SU-DHL-6 (cell line): ENCODE results near the gene DMD.

Source experiments
- H2AFZ ChIP-seq: fragments of 200-600 bp; sonication (generic); 2 replicates; pipeline ENCODE4 v1.6.1; 2014; ENCODE audit warnings: low read depth, mild to moderate bottlenecking, moderate library complexity, mixed read lengths, antibody characterized with exemption, low read length; ENCODE audit not compliant: severe bottlenecking
- H3F3A ChIP-seq: fragments of 200-600 bp; shearing (Covaris generic); 2 replicates; pipeline ENCODE4 v1.6.0; 2016; ENCODE audit warnings: antibody characterized with exemption, mild to moderate bottlenecking; ENCODE audit not compliant: insufficient read depth
- H3K27ac ChIP-seq: fragments of 200-600 bp; sonication (generic); 2 replicates; pipeline ENCODE4 v1.5.1; 2016; ENCODE audit warnings: low read depth, mild to moderate bottlenecking, low read length, moderate library complexity, mixed read lengths
- H3K27me3 ChIP-seq: fragments of 200-600 bp; sonication (generic), shearing (Covaris generic); 2 replicates; pipeline ENCODE4 v1.6.0; 2014; ENCODE audit warnings: mild to moderate bottlenecking, low read length
- H3K36me3 ChIP-seq: fragments of 200-600 bp; sonication (generic); 2 replicates; pipeline ENCODE4 v1.6.1; 2014; ENCODE audit warnings: mild to moderate bottlenecking, low read length, mixed read lengths
- H3K4me2 ChIP-seq: fragments of 300-600, 200-600 bp; shearing (Covaris generic), sonication (generic); 2 replicates; pipeline ENCODE4 v1.6.0; 2014; ENCODE audit warnings: low read length, low read depth, mild to moderate bottlenecking; ENCODE audit not compliant: poor library complexity, severe bottlenecking
- H3K4me3 ChIP-seq: fragments of 200-600 bp; sonication (generic); 2 replicates; pipeline ENCODE4 v1.5.1; 2014; ENCODE audit warnings: antibody characterized with exemption, low read length, mild to moderate bottlenecking, mixed read lengths; ENCODE audit not compliant: insufficient read depth, poor library complexity, severe bottlenecking
- H3K79me2 ChIP-seq: fragments of 200-600 bp; sonication (generic); 2 replicates; pipeline ENCODE4 v1.6.1; 2014; ENCODE audit warnings: mild to moderate bottlenecking, low read length, moderate library complexity; ENCODE audit not compliant: insufficient read depth
- H3K9ac ChIP-seq: fragments of 200-600 bp; sonication (generic); 2 replicates; pipeline ENCODE4 v1.7.0; 2014; ENCODE audit warnings: mild to moderate bottlenecking, low read length
- H3K9me2 ChIP-seq: fragments of 200-600 bp; sonication (generic); replicated peaks from 2 replicates; pipeline ENCODE4 v1.6.1; 2014; ENCODE audit warnings: low read length; ENCODE audit not compliant: insufficient read depth
- H3K9me3 ChIP-seq: fragments of 200-600 bp; sonication (generic); 2 replicates; pipeline ENCODE4 v1.6.1; 2014; ENCODE audit warnings: low read length, mixed read lengths; ENCODE audit not compliant: insufficient read depth
- H4K20me1 ChIP-seq: fragments of 200-600 bp; sonication (generic); 2 replicates; pipeline ENCODE4 v1.6.1; 2014; ENCODE audit warnings: low read depth, mild to moderate bottlenecking, antibody characterized with exemption, low read length, moderate library complexity, mixed read lengths
- EZH2phosphoT487 ChIP-seq: fragments of 200-600 bp; sonication (generic), shearing (Covaris generic); conservative IDR thresholded peaks from 2 replicates; pipeline ENCODE4 v1.6.1; 2018; ENCODE audit warnings: mild to moderate bottlenecking, antibody characterized with exemption, low read length, moderate library complexity, mixed read lengths
- TF ChIP-seq, protein P1 (sequence below): fragments of 200-600 bp; sonication (generic); IDR thresholded peaks from one replicate; pipeline ENCODE4 v1.5.1; 2017; ENCODE audit warnings: antibody characterized with exemption, mild to moderate bottlenecking, low read length, moderate library complexity; ENCODE audit not compliant: insufficient read depth, poor library complexity, severe bottlenecking

Gene DMD

GRCh38 chrX:31464306-31464915, 1746.9 kb downstream of the DMD start:
- Histone ChIP-seq H3K27me3 (no peaks in the 10 kb centered on the region), H3K4me2 (no peak overlapping the region)

GRCh38 chrX:31461266-31461665, 1750.1 kb downstream of the DMD start:
- Histone ChIP-seq H3K9ac (no peak overlapping the region), H3K27ac (no peak overlapping the region), H3K79me2 (no peaks in the 10 kb centered on the region), H3K27me3 (no peaks in the 10 kb centered on the region), H3K4me2 (no peak overlapping the region), H4K20me1 (no peaks in the 10 kb centered on the region), H2AFZ (no peak overlapping the region), H3K36me3 (no peaks in the 10 kb centered on the region), H3K4me3 (no peak overlapping the region), H3K9me3 (no peaks in the 10 kb centered on the region), H3K9me2 (no peaks in the 10 kb centered on the region), H3F3A (no peaks in the 10 kb centered on the region)
- TF ChIP-seq EZH2phosphoT487: no peak
- TF ChIP-seq, protein P1, sequence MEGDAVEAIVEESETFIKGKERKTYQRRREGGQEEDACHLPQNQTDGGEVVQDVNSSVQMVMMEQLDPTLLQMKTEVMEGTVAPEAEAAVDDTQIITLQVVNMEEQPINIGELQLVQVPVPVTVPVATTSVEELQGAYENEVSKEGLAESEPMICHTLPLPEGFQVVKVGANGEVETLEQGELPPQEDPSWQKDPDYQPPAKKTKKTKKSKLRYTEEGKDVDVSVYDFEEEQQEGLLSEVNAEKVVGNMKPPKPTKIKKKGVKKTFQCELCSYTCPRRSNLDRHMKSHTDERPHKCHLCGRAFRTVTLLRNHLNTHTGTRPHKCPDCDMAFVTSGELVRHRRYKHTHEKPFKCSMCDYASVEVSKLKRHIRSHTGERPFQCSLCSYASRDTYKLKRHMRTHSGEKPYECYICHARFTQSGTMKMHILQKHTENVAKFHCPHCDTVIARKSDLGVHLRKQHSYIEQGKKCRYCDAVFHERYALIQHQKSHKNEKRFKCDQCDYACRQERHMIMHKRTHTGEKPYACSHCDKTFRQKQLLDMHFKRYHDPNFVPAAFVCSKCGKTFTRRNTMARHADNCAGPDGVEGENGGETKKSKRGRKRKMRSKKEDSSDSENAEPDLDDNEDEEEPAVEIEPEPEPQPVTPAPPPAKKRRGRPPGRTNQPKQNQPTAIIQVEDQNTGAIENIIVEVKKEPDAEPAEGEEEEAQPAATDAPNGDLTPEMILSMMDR: no peak

More at GRCh38 chrX:31464306-31464915, 1746.9 kb downstream of the DMD start:
- Histone ChIP-seq H3K9me3 (no peaks in the 10 kb centered on the region), H3K27ac (no peak overlapping the region), H3K9me2 (no peaks in the 10 kb centered on the region), H2AFZ (no peak overlapping the region), H4K20me1 (no peaks in the 10 kb centered on the region), H3K4me3 (no peak overlapping the region), H3K79me2 (no peaks in the 10 kb centered on the region), H3K36me3 (no peaks in the 10 kb centered on the region), H3F3A (no peaks in the 10 kb centered on the region), H3K9ac (no peak overlapping the region)
- TF ChIP-seq, protein P1: no peak
- no peak for TF ChIP-seq EZH2phosphoT487

GRCh38 chrX:31459361-31459760, 1752.0 kb downstream of the DMD start:
- no peaks in the 10 kb centered on the region for H3K36me3 ChIP-seq
- H4K20me1 ChIP-seq: no peaks in the 10 kb centered on the region
- H3K9me3 ChIP-seq: no peaks in the 10 kb centered on the region
- H3K79me2 ChIP-seq: no peaks in the 10 kb centered on the region
- no peak overlapping the region for H3K4me3 ChIP-seq
- no peaks in the 10 kb centered on the region for H3K27me3 ChIP-seq
- no peaks in the 10 kb centered on the region for H3F3A ChIP-seq
- H3K27ac ChIP-seq: no peak overlapping the region
- H2AFZ ChIP-seq: no peak overlapping the region
- no peak for TF ChIP-seq EZH2phosphoT487
- TF ChIP-seq, protein P1: no peak
- no peaks in the 10 kb centered on the region for H3K9me2 ChIP-seq
- H3K4me2 ChIP-seq: no peak overlapping the region
- no peak overlapping the region for H3K9ac ChIP-seq
